RWPE1 (cell line): ENCODE data around the gene RBPMS2.

ENCODE experiments used
- CTCF ChIA-PET: fragments of 350-600 bp; sonication (Branson Sonifier 250); formaldehyde crosslinking; extraction: SDS; loops from one replicate; lab custom pipeline; 2021; lab: Yijun Ruan, JAX
- POLR2A ChIA-PET: fragments of 400-600 bp; formaldehyde crosslinking; extraction: SDS; loops from one replicate; lab custom pipeline; 2020; ENCODE audit warnings: antibody characterized with exemption; ENCODE audit not compliant: low non-redundant PET; lab: Yijun Ruan, JAX
- DNase-seq: peaks from one replicate; pipeline ENCODE4 v3.0.0; 2012; ENCODE audit warnings: low spot score
- H3K27ac ChIP-seq: fragments of 450-650 bp; 2 replicates; pipeline ENCODE4 v1.5.1; 2017
- CTCF ChIP-seq: fragments of 450-650 bp; conservative IDR thresholded peaks from 2 replicates; pipeline ENCODE4 v1.5.1; 2017; ENCODE audit warnings: low read depth, mild to moderate bottlenecking

Gene RBPMS2

DNA sequence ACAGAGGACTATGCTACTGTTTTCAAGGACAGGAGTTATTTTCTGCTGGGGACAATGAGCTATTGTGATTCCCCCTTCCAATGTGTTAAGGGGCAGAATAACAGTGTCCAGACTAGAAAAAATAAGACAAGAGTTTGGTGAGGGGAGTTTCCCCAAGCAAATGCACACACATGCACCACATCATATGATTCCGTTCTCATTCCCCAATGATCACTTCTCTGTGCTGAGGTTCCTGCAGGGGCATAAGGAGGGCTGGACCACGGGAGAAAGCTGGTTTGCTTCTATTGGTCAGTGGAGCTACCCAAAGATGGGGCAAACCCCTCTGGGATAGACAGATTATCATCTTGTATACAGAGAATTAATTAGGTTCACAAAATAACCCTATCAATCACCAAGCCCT, 80.6 kb downstream of the RBPMS2 start:
- no peak overlapping the region for H3K27ac ChIP-seq

DNA sequence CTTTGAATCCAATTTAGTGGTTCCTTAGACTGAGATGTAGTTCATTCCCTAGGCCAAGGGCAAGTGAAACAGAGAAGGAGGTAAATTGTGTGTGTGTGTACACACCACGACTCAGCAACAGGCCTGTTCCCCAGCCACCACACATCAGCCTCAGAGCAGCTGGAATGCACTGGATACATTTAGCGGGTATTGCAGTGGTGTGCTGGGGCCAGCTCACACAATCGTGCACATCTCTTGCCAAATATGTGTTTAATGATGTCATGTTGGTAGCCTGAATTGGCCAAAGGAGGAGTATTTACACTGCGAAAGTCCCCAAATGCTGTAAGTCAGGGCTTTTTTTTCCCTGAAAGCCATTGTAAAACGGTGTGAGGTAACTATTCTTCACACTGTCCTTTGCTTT, 82.3 kb downstream of the RBPMS2 start:
- ChIA-PET CTCF (interaction anchor here (0.6 to 2.0 kb wide), 3 partner anchors 35 to 468 kb away, joined by 3 to 7 read pairs (median 3); no protein-coding TSS in a partner anchor), POLR2A (no interaction called here)
- no peak for TF ChIP-seq CTCF
- H3K27ac ChIP-seq = peak overlapping the region; percentile 41
- DNase-seq = no peak

More for the DNA sequence above, 80.6 kb downstream of the RBPMS2 start:
- ChIA-PET CTCF (interaction anchor here (0.6 to 2.2 kb wide), 3 partner anchors 10 to 1117 kb away, joined by 4 to 14 read pairs (median 6); no protein-coding TSS in a partner anchor), POLR2A (no interaction called here)
- no peak for DNase-seq
- TF ChIP-seq CTCF = no peak

- ChIA-PET CTCF (interaction anchor here (0.6 to 2.0 kb wide), 3 partner anchors 7 to 36 kb away, joined by 3 to 7 read pairs (median 3); no protein-coding TSS in a partner anchor), POLR2A (no interaction called here)
- TF ChIP-seq CTCF = no peak
- H3K27ac ChIP-seq = no peak overlapping the region
- no peak for DNase-seq
Observed at GRCh38 chr15:64691896-64692565, 83.4 kb downstream of the RBPMS2 start.

- no peak for DNase-seq
- no peak overlapping the region for H3K27ac ChIP-seq
- CTCF ChIA-PET = interaction anchor here (0.6 to 2.8 kb wide), 8 partner anchors 9 to 537 kb away, joined by 3 to 17 read pairs (median 4); no protein-coding TSS in a partner anchor
- TF ChIP-seq CTCF = no peak
- POLR2A ChIA-PET = no interaction called here
Observed at GRCh38 chr15:64690578-64691296, 84.7 kb downstream of the RBPMS2 start.

GRCh38 chr15:64690008-64690407, 85.4 kb downstream of the RBPMS2 start:
- no peak overlapping the region for H3K27ac ChIP-seq
- TF ChIP-seq CTCF = no peak
- CTCF ChIA-PET = interaction anchor here (0.6 to 2.8 kb wide), 7 partner anchors 10 to 536 kb away, joined by 3 to 17 read pairs (median 4); no protein-coding TSS in a partner anchor
- POLR2A ChIA-PET = interaction anchor here (0.6 kb wide), 1 partner anchor 315 kb away, joined by 4 read pairs; no protein-coding TSS in a partner anchor
- no peak for DNase-seq
